A549 treated with CORT108297 at 1 μM for 4 hours (cell line): ENCODE data around the gene SLC25A20. TPM values are rescaled to one million over a fixed set of nuclear protein-coding genes. Genes with fewer than 3 reads are reported as not detected.

ENCODE experiments used
- total RNA-seq: library from RNA; stranded (reverse); fragments of 200-300 nt; extraction: Qiagen RNA extraction; gene quantifications from 5 replicates; pipeline ENCODE4 v1.2.3, GENCODE V29; 2022

Gene SLC25A20, protein sequence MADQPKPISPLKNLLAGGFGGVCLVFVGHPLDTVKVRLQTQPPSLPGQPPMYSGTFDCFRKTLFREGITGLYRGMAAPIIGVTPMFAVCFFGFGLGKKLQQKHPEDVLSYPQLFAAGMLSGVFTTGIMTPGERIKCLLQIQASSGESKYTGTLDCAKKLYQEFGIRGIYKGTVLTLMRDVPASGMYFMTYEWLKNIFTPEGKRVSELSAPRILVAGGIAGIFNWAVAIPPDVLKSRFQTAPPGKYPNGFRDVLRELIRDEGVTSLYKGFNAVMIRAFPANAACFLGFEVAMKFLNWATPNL
- 10.5 to 12.0 TPM (median 11.2 TPM) in 5 replicates for total RNA-seq

GRCh38 chr3:48898383-48899234, at the start of gene SLC25A20:
TSS of gene SLC25A20 (minus strand) at chr3:48898882. CDS start at chr3:48898794, 88 bp downstream.

DNA sequence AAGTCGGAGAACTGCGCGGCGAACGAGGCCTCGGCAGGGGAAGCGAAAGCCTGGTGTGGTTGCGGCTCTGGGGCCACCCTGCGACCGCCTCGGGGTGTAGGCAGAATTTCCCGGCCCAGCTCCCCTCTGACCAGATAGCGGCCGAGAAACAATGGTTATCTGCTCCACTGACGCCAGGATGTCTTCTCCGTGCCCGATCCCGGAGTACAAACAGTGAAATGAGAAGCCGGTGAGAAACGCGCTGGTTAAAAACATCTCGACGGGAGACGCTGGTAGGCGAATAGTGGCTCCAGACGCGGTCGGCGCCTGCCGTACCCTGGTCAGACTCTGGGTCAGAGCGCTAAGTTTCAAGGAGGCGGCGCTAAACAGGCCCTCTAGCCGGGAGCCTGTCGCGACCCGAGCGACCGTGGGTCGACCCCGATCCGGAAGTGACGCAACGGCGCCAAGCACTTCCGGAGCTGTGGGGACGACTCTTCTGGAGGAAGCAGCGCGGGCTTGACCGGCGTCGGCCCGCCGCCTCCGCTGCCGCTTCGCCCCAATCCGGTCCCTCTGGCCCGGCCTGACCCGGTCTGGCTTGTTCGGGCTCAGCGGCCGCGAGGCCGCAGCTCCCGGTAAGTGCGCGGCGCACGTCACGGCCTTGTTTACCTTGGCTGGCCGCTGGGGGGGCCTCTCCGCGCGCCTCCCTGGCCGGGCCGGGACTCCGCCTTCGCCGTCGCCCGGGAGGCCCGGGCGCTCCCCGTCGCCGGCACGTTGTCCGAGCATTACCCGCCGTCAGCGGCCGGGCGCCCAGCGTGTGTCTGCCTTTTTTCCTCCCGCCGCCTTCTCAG, 19.9 kb upstream of the SLC25A20 start, which contains the start of gene ARIH2:
Gene ARIH2, plus strand, starts transcription at position 455 of the 827 bp plus-strand sequence. CDS start 8,717 bp downstream, outside the sequence.

GRCh38 chr3:48847504-48848423, 50.9 kb downstream of the SLC25A20 start, which contains the start of gene PRKAR2A:
TSS of gene PRKAR2A (minus strand) at chr3:48847874. CDS start at chr3:48847596, 278 bp downstream.

Other genes with a start within 250 kb of the SLC25A20 start
- gene CELSR3, start 236.0 kb downstream of the SLC25A20 start, total RNA-seq, result 3.2 to 5.9 TPM (median 4.7 TPM) in 5 replicates
- gene NCKIPSD, start 213.0 kb downstream of the SLC25A20 start, total RNA-seq, result 6.9 to 11.7 TPM (median 9.9 TPM) in 5 replicates
- gene IP6K2, start 181.7 kb downstream of the SLC25A20 start, total RNA-seq, result 48.8 to 49.9 TPM (median 49.3 TPM) in 5 replicates
- gene PRKAR2A, start 51.0 kb downstream of the SLC25A20 start, total RNA-seq, result 14.5 to 18.7 TPM (median 17.4 TPM) in 5 replicates
- 56.2 to 63.6 TPM (median 57.0 TPM) in 5 replicates for gene ARIH2, start 20.0 kb upstream of the SLC25A20 start, total RNA-seq
- gene P4HTM, start 91.4 kb upstream of the SLC25A20 start, total RNA-seq, result 12.4 to 21.3 TPM (median 19.6 TPM) in 5 replicates
- gene WDR6, start 108.5 kb upstream of the SLC25A20 start, total RNA-seq, result 60.5 to 79.4 TPM (median 74.0 TPM) in 5 replicates
- gene DALRD3, start 119.7 kb upstream of the SLC25A20 start, total RNA-seq, result 18.4 to 26.9 TPM (median 25.6 TPM) in 5 replicates
- gene NDUFAF3, start 123.2 kb upstream of the SLC25A20 start, total RNA-seq, result 55.1 to 94.9 TPM (median 94.0 TPM) in 5 replicates
- 152 to 164 TPM (median 157 TPM) in 5 replicates for gene IMPDH2, start 130.5 kb upstream of the SLC25A20 start, total RNA-seq
- 37.2 to 41.5 TPM (median 37.6 TPM) in 5 replicates for gene QRICH1, start 195.2 kb upstream of the SLC25A20 start, total RNA-seq
- 123 to 155 TPM (median 147 TPM) in 5 replicates for gene QARS1, start 205.9 kb upstream of the SLC25A20 start, total RNA-seq
- gene USP19, start 221.9 kb upstream of the SLC25A20 start, total RNA-seq, result 18.7 to 26.6 TPM (median 25.1 TPM) in 5 replicates
- 80.0 to 111 TPM (median 107 TPM) in 5 replicates for gene LAMB2, start 234.2 kb upstream of the SLC25A20 start, total RNA-seq